ENCODE data around the gene RNF41.
A peak's percentile ranks its signal among the peaks of the same experiment; 100 is the strongest.

RNF41 gene

DNA sequence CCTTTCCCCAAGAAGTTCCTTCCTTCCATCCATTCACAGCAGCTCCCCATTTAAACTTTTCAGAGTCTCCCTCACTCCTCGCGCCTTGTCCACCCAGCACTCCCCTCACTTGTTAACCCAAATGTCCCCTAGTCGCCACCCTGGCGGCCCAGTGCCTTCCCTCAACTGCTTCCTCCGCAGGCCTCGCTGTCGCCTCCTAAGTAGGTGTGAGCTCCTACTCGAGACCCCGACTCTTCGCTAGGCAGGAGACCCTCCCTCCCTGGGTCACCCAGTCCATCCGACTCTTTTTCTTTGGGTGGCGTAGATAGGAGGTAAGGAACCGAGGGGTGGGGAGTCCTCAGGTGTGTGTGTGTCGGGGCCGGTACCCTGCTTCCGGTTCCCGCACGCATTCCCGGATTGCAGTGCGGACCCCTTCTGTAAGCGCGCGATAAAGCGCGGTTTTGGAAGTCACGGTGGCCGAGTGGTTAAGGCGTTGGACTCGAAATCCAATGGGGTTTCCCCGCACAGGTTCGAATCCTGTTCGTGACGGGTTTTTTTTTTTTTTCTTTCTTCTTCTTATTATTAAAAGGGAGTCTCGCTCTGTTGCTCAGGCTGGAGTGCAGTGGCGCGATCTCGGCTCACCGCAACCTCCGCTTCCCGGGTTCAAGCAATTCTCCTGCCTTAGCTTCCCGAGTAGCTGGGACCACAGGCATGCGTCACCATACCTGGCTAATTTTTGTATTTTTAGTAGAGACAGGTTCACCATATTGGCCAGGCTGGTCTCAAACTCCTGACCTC is 31.6 kb downstream of the RNF41 start:
- Histone ChIP-seq H3K36me3 (replicated peaks; ENCODE audit: insufficient read depth, low read length) (0 out of 2 replicates have a peak, but pooled peaks cover 4% of the 10 kb centered on the region), H3F3A (ENCODE audit: insufficient read depth, low read length) (peaks cover 14% of the 10 kb centered on the region), H3K4me1 (ENCODE audit: low read length) (peaks cover 27% of the 10 kb centered on the region), H3K4me3 (ENCODE audit: low read length) (peak overlapping the region; percentile 92), H3K4me2 (ENCODE audit: low read depth, low read length) (peak overlapping the region; percentile 96), H3K9me2 (replicated peaks; ENCODE audit: insufficient read depth, low read length) (no peaks in the 10 kb centered on the region), H4K20me1 (ENCODE audit: insufficient read depth, low read length) (no peaks in the 10 kb centered on the region), H2AFZ (ENCODE audit: low read length) (peak overlapping the region; percentile 100), H3K79me2 (ENCODE audit: low read length) (peaks cover 32% of the 10 kb centered on the region), H3K9ac (ENCODE audit: low read length) (peak overlapping the region; percentile 79), H3K9me3 (replicated peaks; ENCODE audit: insufficient read depth, low read length) (no peaks in the 10 kb centered on the region), H3K27ac (ENCODE audit: low read length) (peak overlapping the region; percentile 77), H3K27me3 (replicated peaks; ENCODE audit: insufficient read depth, low read length) (no peaks in the 10 kb centered on the region)
- peak; percentile 82 for DNase-seq
- TF ChIP-seq, protein P1, sequence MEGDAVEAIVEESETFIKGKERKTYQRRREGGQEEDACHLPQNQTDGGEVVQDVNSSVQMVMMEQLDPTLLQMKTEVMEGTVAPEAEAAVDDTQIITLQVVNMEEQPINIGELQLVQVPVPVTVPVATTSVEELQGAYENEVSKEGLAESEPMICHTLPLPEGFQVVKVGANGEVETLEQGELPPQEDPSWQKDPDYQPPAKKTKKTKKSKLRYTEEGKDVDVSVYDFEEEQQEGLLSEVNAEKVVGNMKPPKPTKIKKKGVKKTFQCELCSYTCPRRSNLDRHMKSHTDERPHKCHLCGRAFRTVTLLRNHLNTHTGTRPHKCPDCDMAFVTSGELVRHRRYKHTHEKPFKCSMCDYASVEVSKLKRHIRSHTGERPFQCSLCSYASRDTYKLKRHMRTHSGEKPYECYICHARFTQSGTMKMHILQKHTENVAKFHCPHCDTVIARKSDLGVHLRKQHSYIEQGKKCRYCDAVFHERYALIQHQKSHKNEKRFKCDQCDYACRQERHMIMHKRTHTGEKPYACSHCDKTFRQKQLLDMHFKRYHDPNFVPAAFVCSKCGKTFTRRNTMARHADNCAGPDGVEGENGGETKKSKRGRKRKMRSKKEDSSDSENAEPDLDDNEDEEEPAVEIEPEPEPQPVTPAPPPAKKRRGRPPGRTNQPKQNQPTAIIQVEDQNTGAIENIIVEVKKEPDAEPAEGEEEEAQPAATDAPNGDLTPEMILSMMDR (IDR thresholded peaks at IDR 0.05; ENCODE audit: low read length), result no peak
- TF ChIP-seq EZH2phosphoT487 (IDR thresholded peaks at IDR 0.05; ENCODE audit: low read length) (no peak), EZH2 (optimal IDR thresholded peaks at IDR 0.05; ENCODE audit: low read depth, low read length) (no peak)

DNA sequence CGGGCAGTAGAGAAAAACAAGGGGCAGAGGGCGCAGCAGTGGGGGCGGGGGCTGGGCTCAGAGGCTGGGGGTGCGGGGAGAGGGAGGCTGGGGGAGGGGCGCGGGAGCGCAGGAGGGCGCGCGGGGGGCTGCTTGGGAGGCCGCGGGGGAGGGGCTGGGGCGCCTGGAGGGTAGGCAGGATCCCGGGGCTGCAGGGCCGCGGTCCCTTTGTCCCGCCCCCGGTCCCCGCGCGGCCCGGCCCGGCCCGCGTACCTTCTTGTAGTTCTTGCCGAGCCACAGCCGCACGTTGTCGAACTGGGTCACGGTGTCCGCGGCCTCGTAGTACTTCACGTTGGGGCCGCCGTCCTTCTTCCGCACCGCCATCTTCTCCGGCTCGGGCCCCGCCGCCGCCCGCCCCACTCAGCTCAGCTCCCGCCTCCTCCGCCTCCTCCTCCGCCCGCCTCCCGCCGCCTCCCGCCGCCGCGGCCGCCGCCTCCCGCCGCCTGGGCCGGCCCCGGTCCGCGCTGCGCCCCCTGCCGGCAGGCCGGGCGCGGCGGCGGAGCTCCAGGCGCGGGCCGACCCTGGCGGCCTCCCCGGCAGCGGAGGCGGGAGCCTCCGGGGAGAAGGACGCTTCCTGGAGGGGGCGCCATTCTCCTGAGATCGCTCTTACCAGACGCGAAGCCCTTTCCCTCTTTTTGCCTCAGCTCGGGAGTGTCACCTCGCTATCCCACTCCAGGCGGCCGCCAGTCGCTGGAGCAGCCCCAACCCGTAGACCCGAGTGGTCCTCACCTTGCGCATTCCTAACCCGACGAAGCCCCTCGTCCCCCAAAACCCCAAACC is 32.4 kb downstream of the RNF41 start, which contains the start of gene SMARCC2:
Gene SMARCC2 (minus strand): TSS at position 385 of the 819 bp plus-strand sequence. CDS start 22 bp downstream, at position 363.
- Histone ChIP-seq H4K20me1 (ENCODE audit: insufficient read depth, low read length) (no peaks in the 10 kb centered on the region), H3F3A (ENCODE audit: insufficient read depth, low read length) (peaks cover 14% of the 10 kb centered on the region), H3K9me2 (replicated peaks; ENCODE audit: insufficient read depth, low read length) (no peaks in the 10 kb centered on the region), H2AFZ (ENCODE audit: low read length) (peak within 1 kb of the TSS; percentile 100), H3K79me2 (ENCODE audit: low read length) (peaks cover 40% of the 10 kb centered on the region), H3K4me3 (ENCODE audit: low read length) (peak within 1 kb of the TSS; percentile 92), H3K9me3 (replicated peaks; ENCODE audit: insufficient read depth, low read length) (no peaks in the 10 kb centered on the region), H3K9ac (ENCODE audit: low read length) (peak within 1 kb of the TSS; percentile 79), H3K4me1 (ENCODE audit: low read length) (peaks cover 27% of the 10 kb centered on the region), H3K27ac (ENCODE audit: low read length) (peak within 1 kb of the TSS; percentile 77), H3K4me2 (ENCODE audit: low read depth, low read length) (peak within 1 kb of the TSS; percentile 96), H3K36me3 (replicated peaks; ENCODE audit: insufficient read depth, low read length) (0 out of 2 replicates have a peak, but pooled peaks cover 7% of the 10 kb centered on the region), H3K27me3 (replicated peaks; ENCODE audit: insufficient read depth, low read length) (no peaks in the 10 kb centered on the region)
- peak; percentile 89 for DNase-seq
- TF ChIP-seq, protein P1 (IDR thresholded peaks at IDR 0.05; ENCODE audit: low read length), result peak; percentile 60
- no peak for TF ChIP-seq EZH2 (optimal IDR thresholded peaks at IDR 0.05; ENCODE audit: low read depth, low read length)

DNA sequence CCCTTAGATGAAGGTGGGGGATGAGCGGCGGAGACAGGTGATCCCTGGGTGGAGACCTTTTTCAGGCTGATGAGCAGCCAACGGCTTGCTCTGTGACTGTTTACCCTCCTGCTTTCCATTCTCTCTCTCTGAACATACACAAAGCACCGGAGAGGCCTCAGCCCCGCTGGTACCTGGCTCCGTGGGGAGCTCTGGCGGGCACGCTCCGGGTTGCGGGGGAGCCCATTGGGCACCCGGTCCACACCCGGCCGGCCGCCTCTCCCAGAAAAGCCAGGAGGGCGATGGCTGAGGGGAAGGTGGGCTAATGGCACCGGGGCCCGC is 33.0 kb downstream of the RNF41 start:
- Histone ChIP-seq H3K4me1 (ENCODE audit: low read length) (peaks cover 27% of the 10 kb centered on the region), H3K79me2 (ENCODE audit: low read length) (peaks cover 44% of the 10 kb centered on the region), H3K27me3 (replicated peaks; ENCODE audit: insufficient read depth, low read length) (no peaks in the 10 kb centered on the region), H4K20me1 (ENCODE audit: insufficient read depth, low read length) (no peaks in the 10 kb centered on the region), H3K9me2 (replicated peaks; ENCODE audit: insufficient read depth, low read length) (no peaks in the 10 kb centered on the region), H3K4me2 (ENCODE audit: low read depth, low read length) (peak overlapping the region; percentile 79), H3K27ac (ENCODE audit: low read length) (no peak overlapping the region), H3K9me3 (replicated peaks; ENCODE audit: insufficient read depth, low read length) (no peaks in the 10 kb centered on the region), H3F3A (ENCODE audit: insufficient read depth, low read length) (peaks cover 14% of the 10 kb centered on the region), H3K4me3 (ENCODE audit: low read length) (peak overlapping the region; percentile 91), H3K9ac (ENCODE audit: low read length) (peak overlapping the region; percentile 63), H2AFZ (ENCODE audit: low read length) (peak overlapping the region; percentile 74), H3K36me3 (replicated peaks; ENCODE audit: insufficient read depth, low read length) (0 out of 2 replicates have a peak, but pooled peaks cover 9% of the 10 kb centered on the region)
- no peak for DNase-seq
- TF ChIP-seq, protein P1 (IDR thresholded peaks at IDR 0.05; ENCODE audit: low read length), result no peak
- TF ChIP-seq EZH2phosphoT487 (IDR thresholded peaks at IDR 0.05; ENCODE audit: low read length) (no peak), EZH2 (optimal IDR thresholded peaks at IDR 0.05; ENCODE audit: low read depth, low read length) (no peak)
